GM12878 (cell line): Measurements from ENCODE around the gene FTO. TPM values are rescaled to one million over a fixed set of nuclear protein-coding genes. Genes with fewer than 3 reads are reported as not detected.

Experiments
- ATAC-seq: fragments of 200-7000 bp; cut with Tn5 transposase; 3 replicates; pipeline ENCODE4 v1.9.1; 2020; ENCODE audit warnings: mild to moderate bottlenecking, moderate library complexity
- BruUV-seq: library from RNA; stranded (reverse); fragments of 400-500 nt; replicated peaks from 2 replicates; lab custom pipeline; 2021; lab: Mats Ljungman, UMichigan
- CTCF ChIA-PET: fragments of 300-600 bp; sonication (Branson Sonifier 250); formaldehyde crosslinking; extraction: SDS; loops from one replicate; lab custom pipeline; 2021; ENCODE audit warnings: inconsistent platforms; lab: Yijun Ruan, JAX
- POLR2A ChIA-PET: fragments of 350-600 bp; formaldehyde crosslinking; extraction: SDS; loops from one replicate; lab custom pipeline; 2021; ENCODE audit warnings: inconsistent platforms; lab: Charles Lee
- RAD21 ChIA-PET: fragments of 300-600 bp; sonication (Branson Sonifier 250); formaldehyde crosslinking; loops from one replicate; lab custom pipeline; 2023; ENCODE audit warnings: antibody characterized with exemption; ENCODE audit not compliant: unreplicated experiment; lab: Charles Lee
- SMC1A ChIA-PET: fragments of 300-600 bp; sonication (Branson Sonifier 250); formaldehyde crosslinking; loops from one replicate; lab custom pipeline; 2023; ENCODE audit not compliant: unreplicated experiment, uncharacterized antibody; lab: Charles Lee
- DNase-seq: peaks from one replicate; pipeline ENCODE4 v3.0.0-alpha.2; 2011; ENCODE audit warnings: low read depth, low spot score
- FAIRE-seq: peaks from 3 replicates; lab custom pipeline; 2011; peaks lifted over from hg19 to GRCh38; lab: Jason Lieb, UNC
- H2AFZ ChIP-seq: 2 replicates; pipeline ENCODE4 v1.6.0; 2011; ENCODE audit warnings: low read depth, low read length, control low read depth; ENCODE audit not compliant: control insufficient read depth
- H3K27ac ChIP-seq: 2 replicates; pipeline ENCODE4 v1.5.1; 2011; ENCODE audit warnings: control low read depth; ENCODE audit not compliant: control insufficient read depth, insufficient read depth
- H3K27me3 ChIP-seq, 2 experiments: replicated peaks in 1 of 2; 2 replicates each; pipeline versions ENCODE4 v1.6.0 to v1.6.1; 2011; ENCODE audit warnings: low read length in 1 of 2; ENCODE audit not compliant: control insufficient read depth in 2 of 2, insufficient read depth in 2 of 2
- H3K36me3 ChIP-seq, 2 experiments: 2 replicates each; pipeline ENCODE4 v1.5.1; 2011; ENCODE audit warnings: low read length in 1 of 2; ENCODE audit not compliant: control insufficient read depth in 2 of 2, insufficient read depth in 2 of 2
- H3K4me1 ChIP-seq: 2 replicates; pipeline ENCODE4 v1.6.1; 2011; ENCODE audit warnings: mild to moderate bottlenecking, low read length, moderate library complexity, mixed read lengths; ENCODE audit not compliant: control insufficient read depth, insufficient read depth
- H3K4me2 ChIP-seq: 2 replicates; pipeline ENCODE4 v1.6.0; 2011; ENCODE audit warnings: control low read depth; ENCODE audit not compliant: control insufficient read depth, insufficient read depth
- H3K4me3 ChIP-seq: fragments of 200-600 bp; sonication (generic); 2 replicates; pipeline ENCODE4 v1.5.1; 2016
- H3K79me2 ChIP-seq: 2 replicates; pipeline ENCODE4 v1.6.0; 2011; ENCODE audit warnings: low read length; ENCODE audit not compliant: control insufficient read depth, insufficient read depth
- H3K9ac ChIP-seq: 2 replicates; pipeline ENCODE4 v1.8.0; 2011; ENCODE audit warnings: low read length, control low read depth, mixed read lengths; ENCODE audit not compliant: control insufficient read depth, insufficient read depth
- H3K9me3 ChIP-seq: replicated peaks from 3 replicates; pipeline ENCODE4 v1.5.1; 2011; ENCODE audit warnings: mild to moderate bottlenecking, low read length; ENCODE audit not compliant: control insufficient read depth, insufficient read depth
- H4K20me1 ChIP-seq: 2 replicates; pipeline ENCODE4 v1.6.0; 2011; ENCODE audit not compliant: control insufficient read depth, insufficient read depth
- ATF7 ChIP-seq: fragments of 450-650 bp; IDR thresholded peaks from 2 replicates; pipeline ENCODE4 v1.6.1; 2016; ENCODE audit warnings: low read depth, mild to moderate bottlenecking
- CBX3 ChIP-seq: fragments of 200-600 bp; sonication (generic); IDR thresholded peaks from 2 replicates; pipeline ENCODE4 v1.6.1; 2016; ENCODE audit warnings: low read depth, borderline replicate concordance
- CHD1 ChIP-seq: IDR thresholded peaks from 2 replicates; pipeline ENCODE4 v1.6.1; 2012; ENCODE audit warnings: low read depth, low read length, improper control_type of control experiment
- CREB1 ChIP-seq: IDR thresholded peaks from 2 replicates; pipeline ENCODE4 v1.6.1; 2012; ENCODE audit warnings: low read depth, mild to moderate bottlenecking, inconsistent platforms
- CREM ChIP-seq: IDR thresholded peaks from 2 replicates; pipeline ENCODE4 v1.6.1; 2014; ENCODE audit warnings: antibody characterized with exemption, low read depth
- EED ChIP-seq: sonication (generic); IDR thresholded peaks from 2 replicates; pipeline ENCODE4 v1.6.1; 2016; ENCODE audit warnings: antibody characterized with exemption, low read depth
- ESRRA ChIP-seq: IDR thresholded peaks from 2 replicates; pipeline ENCODE4 v1.6.1; 2012; ENCODE audit warnings: mild to moderate bottlenecking, low read length, improper control_type of control experiment
- HCFC1 ChIP-seq: fragments of 150-350 bp; IDR thresholded peaks from 2 replicates; pipeline ENCODE4 v1.6.1; 2014; ENCODE audit warnings: low read length
- IRF4 ChIP-seq: IDR thresholded peaks from 2 replicates; pipeline ENCODE4 v1.6.1; 2011; ENCODE audit warnings: low read depth, low read length
- KAT2A ChIP-seq: conservative IDR thresholded peaks from 2 replicates; pipeline ENCODE4 v1.6.1; 2011; ENCODE audit warnings: low read depth, low read length; ENCODE audit not compliant: control insufficient read depth
- KLF5 ChIP-seq: fragments of 450-650 bp; IDR thresholded peaks from 2 replicates; pipeline ENCODE4 v1.6.1; 2014; ENCODE audit warnings: mild to moderate bottlenecking; ENCODE audit not compliant: partially characterized antibody
- LARP7 ChIP-seq: fragments of 450-650 bp; IDR thresholded peaks from 2 replicates; pipeline ENCODE4 v1.6.1; 2017; ENCODE audit warnings: mild to moderate bottlenecking
- SRF ChIP-seq, 2 experiments: IDR thresholded peaks; 2 replicates each; pipeline ENCODE4 v1.6.1; 2011; ENCODE audit warnings: low read depth in 2 of 2, low read length in 2 of 2, mild to moderate bottlenecking in 1 of 2, moderate library complexity in 1 of 2
- STAT1 ChIP-seq: fragments of 450-650 bp; conservative IDR thresholded peaks from 2 replicates; pipeline ENCODE4 v1.6.1; 2014; ENCODE audit warnings: antibody characterized with exemption, mild to moderate bottlenecking
- TCF3 ChIP-seq: IDR thresholded peaks from 2 replicates; pipeline ENCODE4 v1.6.1; 2012; ENCODE audit warnings: low read depth, mild to moderate bottlenecking, low read length, borderline replicate concordance; ENCODE audit not compliant: insufficient read depth
- YY1 ChIP-seq: IDR thresholded peaks from 2 replicates; pipeline ENCODE4 v1.6.1; 2011; ENCODE audit warnings: low read depth, mild to moderate bottlenecking, low read length
- WGBS: methylation state at CpG from one replicate; pipeline ENCODE4 v1.1.6; 2016; ENCODE audit warnings: low lambda C conversion rate; ENCODE audit not compliant: insufficient replicate concordance, insufficient coverage; ENCODE audit errors: missing lambda C conversion rate; 5-methylcytosine and 5-hydroxymethylcytosine counted together
- in situ Hi-C: fragments of 300-500 bp; cut with MboI; formaldehyde crosslinking; loops from 9 replicates; pipeline ENCODE4 v1.14.3; 2018; ENCODE audit warnings: mixed read lengths
- intact Hi-C: fragments of 100-400 bp; cut with micrococcal nuclease; formaldehyde crosslinking; loops from one replicate; pipeline ENCODE4 v1.14.2; 2022; ENCODE audit not compliant: unreplicated experiment
- polyA plus RNA-seq, 11 experiments: library from polyadenylated mRNA; depleted of rRNA in 4 of 11; unstranded in 6 of 11; stranded (reverse) in 5 of 11; fragments of >200 nt; fragmentation: Nextera tagmentation in 4 of 11; fragmentation: Illumina TruSeq in 1 of 11; extraction: Ambion mirVana in 4 of 11; extraction: Trizol in 1 of 11; gene quantifications; 1 replicate in 1 of 11; 2 replicates in 10 of 11; pipeline versions ENCODE4 v1.2.1 to v1.2.3, GENCODE V29; 2011 to 2016; ENCODE audit warnings: inconsistent platforms in 2 of 11, missing spikeins in 2 of 11, low read depth in 1 of 11
- total RNA-seq, 4 experiments: library from RNA; depleted of rRNA in 3 of 4; stranded (reverse); fragments of >200 nt in 3 of 4; fragmentation: Illumina TruSeq in 1 of 4; extraction: Trizol in 1 of 4; gene quantifications; 2 replicates each; pipeline versions ENCODE4 v1.2.1 to v1.2.3, GENCODE V29; 2013 to 2021
- TF ChIP-seq, protein P1 (sequence below): fragments of 150-350 bp; IDR thresholded peaks from 2 replicates; pipeline ENCODE4 v1.6.1; 2014; ENCODE audit warnings: mild to moderate bottlenecking, low read depth, low read length
- TF ChIP-seq, protein P2 (sequence below): fragments of 450-650 bp; IDR thresholded peaks from 2 replicates; pipeline ENCODE4 v1.6.1; 2017; ENCODE audit warnings: borderline replicate concordance
- TF ChIP-seq, protein P3 (sequence below): fragments of 150-350 bp; IDR thresholded peaks from 2 replicates; pipeline ENCODE4 v1.6.1; 2016; ENCODE audit warnings: low read depth, low read length

Gene FTO
- total and polyA plus RNA-seq, 10 of the 15 experiments (the other 5 are each of a cell fraction or from before 2014, with no cell fraction given), result 20.1 to 55.0 (median 47.0) TPM

DNA sequence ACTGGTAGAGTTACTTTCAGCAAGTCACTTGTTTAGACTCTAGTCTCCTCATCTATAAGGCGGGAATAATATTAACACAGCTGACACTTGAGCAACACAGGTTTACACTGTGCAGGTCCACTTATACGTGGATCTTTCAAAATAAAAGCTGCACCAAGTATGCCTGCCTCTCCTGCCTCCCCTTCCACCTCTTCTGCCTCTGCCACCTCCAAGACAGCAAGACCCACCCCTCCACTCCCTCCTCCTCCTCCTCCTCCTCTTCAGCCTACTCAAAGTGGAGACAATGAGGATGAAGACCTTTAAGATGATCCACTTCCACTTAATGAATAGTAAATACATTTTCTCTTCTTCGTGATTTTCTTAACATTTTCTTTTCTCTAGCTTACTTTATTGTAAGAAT, 285.6 kb downstream of the FTO start:
- POLR2A ChIA-PET, result no interaction called here
- H3K4me2 ChIP-seq, result no peak overlapping the region
- BruUV-seq, result no TSS peak

More for the DNA sequence above, 285.6 kb downstream of the FTO start:
- ATAC-seq, result no peak
- no peaks in the 10 kb centered on the region for H3K4me1 ChIP-seq
- H3K36me3 ChIP-seq, result no peaks in the 10 kb centered on the region
- no peak overlapping the region for H3K9ac ChIP-seq
- in situ Hi-C loops, result no loop called here
- no peak for FAIRE-seq
- ChIA-PET CTCF (no interaction called here), SMC1A (no interaction called here), RAD21 (no interaction called here)
- 97% methylated on average over 3 of the region's 3 CpGs for WGBS
- H3K4me3 ChIP-seq, result no peak overlapping the region
- no peak for TF ChIP-seq EED
- no peak for TF ChIP-seq KAT2A
- no peak for TF ChIP-seq STAT1
- no peak for TF ChIP-seq CBX3
- no peak for TF ChIP-seq LARP7
- TF ChIP-seq, protein P1, sequence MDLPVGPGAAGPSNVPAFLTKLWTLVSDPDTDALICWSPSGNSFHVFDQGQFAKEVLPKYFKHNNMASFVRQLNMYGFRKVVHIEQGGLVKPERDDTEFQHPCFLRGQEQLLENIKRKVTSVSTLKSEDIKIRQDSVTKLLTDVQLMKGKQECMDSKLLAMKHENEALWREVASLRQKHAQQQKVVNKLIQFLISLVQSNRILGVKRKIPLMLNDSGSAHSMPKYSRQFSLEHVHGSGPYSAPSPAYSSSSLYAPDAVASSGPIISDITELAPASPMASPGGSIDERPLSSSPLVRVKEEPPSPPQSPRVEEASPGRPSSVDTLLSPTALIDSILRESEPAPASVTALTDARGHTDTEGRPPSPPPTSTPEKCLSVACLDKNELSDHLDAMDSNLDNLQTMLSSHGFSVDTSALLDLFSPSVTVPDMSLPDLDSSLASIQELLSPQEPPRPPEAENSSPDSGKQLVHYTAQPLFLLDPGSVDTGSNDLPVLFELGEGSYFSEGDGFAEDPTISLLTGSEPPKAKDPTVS, result no peak
- TF ChIP-seq CHD1, result no peak
- TF ChIP-seq HCFC1, result no peak
- no peak for TF ChIP-seq KLF5
- no peak for TF ChIP-seq CREB1
- TF ChIP-seq ESRRA, result no peak
- no peak for TF ChIP-seq CREM
- TF ChIP-seq ATF7, result no peak
- TF ChIP-seq, protein P2, sequence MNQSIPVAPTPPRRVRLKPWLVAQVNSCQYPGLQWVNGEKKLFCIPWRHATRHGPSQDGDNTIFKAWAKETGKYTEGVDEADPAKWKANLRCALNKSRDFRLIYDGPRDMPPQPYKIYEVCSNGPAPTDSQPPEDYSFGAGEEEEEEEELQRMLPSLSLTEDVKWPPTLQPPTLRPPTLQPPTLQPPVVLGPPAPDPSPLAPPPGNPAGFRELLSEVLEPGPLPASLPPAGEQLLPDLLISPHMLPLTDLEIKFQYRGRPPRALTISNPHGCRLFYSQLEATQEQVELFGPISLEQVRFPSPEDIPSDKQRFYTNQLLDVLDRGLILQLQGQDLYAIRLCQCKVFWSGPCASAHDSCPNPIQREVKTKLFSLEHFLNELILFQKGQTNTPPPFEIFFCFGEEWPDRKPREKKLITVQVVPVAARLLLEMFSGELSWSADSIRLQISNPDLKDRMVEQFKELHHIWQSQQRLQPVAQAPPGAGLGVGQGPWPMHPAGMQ, result no peak
- TF ChIP-seq TCF3, result no peak
- no peak for TF ChIP-seq SRF (IDR thresholded peaks at IDR 0.05; ENCODE audit: low read depth in 2 of 2, low read length in 2 of 2)
- TF ChIP-seq YY1, result no peak
- TF ChIP-seq IRF4, result no peak
- TF ChIP-seq, protein P3, sequence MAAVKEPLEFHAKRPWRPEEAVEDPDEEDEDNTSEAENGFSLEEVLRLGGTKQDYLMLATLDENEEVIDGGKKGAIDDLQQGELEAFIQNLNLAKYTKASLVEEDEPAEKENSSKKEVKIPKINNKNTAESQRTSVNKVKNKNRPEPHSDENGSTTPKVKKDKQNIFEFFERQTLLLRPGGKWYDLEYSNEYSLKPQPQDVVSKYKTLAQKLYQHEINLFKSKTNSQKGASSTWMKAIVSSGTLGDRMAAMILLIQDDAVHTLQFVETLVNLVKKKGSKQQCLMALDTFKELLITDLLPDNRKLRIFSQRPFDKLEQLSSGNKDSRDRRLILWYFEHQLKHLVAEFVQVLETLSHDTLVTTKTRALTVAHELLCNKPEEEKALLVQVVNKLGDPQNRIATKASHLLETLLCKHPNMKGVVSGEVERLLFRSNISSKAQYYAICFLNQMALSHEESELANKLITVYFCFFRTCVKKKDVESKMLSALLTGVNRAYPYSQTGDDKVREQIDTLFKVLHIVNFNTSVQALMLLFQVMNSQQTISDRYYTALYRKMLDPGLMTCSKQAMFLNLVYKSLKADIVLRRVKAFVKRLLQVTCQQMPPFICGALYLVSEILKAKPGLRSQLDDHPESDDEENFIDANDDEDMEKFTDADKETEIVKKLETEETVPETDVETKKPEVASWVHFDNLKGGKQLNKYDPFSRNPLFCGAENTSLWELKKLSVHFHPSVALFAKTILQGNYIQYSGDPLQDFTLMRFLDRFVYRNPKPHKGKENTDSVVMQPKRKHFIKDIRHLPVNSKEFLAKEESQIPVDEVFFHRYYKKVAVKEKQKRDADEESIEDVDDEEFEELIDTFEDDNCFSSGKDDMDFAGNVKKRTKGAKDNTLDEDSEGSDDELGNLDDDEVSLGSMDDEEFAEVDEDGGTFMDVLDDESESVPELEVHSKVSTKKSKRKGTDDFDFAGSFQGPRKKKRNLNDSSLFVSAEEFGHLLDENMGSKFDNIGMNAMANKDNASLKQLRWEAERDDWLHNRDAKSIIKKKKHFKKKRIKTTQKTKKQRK, result no peak
- no peaks in the 10 kb centered on the region for H3K79me2 ChIP-seq
- intact Hi-C loops, result no loop called here
- H4K20me1 ChIP-seq, result no peaks in the 10 kb centered on the region
- H3K9me3 ChIP-seq, result no peaks in the 10 kb centered on the region
- no peak overlapping the region for H3K27ac ChIP-seq
- no peaks in the 10 kb centered on the region for H3K27me3 ChIP-seq
- no peak overlapping the region for H2AFZ ChIP-seq
- no peak for DNase-seq
